ENCODE data around the gene IER5L. TPM values are rescaled to one million over a fixed set of nuclear protein-coding genes. Genes with fewer than 3 reads are reported as not detected.
A peak's percentile ranks its signal among the peaks of the same experiment; 100 is the strongest.

The IER5L gene
- total and polyA plus RNA-seq, 4 experiments from 2014 or later = 0.07 to 3.6 (median 1.6) TPM

DNA sequence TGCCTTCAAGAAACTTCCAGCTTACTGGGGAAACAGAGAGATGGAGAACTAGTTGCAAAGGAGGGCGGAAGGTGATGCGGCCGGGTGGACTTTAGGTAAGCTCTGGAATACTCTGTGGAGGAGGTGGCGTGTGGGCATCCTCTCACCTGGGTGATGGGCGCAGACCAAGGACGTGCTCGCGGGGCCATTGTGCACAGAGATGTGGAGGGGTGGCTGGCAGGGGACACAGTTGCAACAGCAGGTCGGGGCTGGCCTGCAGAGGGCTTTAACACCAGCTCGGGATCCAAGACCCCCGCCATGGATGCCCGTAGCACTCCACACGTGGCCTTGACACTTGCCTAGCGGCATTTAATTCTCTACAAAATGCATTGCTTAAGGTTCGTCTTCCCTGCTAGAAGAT, 26.6 kb downstream of the IER5L start:
- peaks cover 0 to 27% of the 10 kb centered on the region in 2 donors for H3K36me3 Mint-ChIP-seq
- H3K27ac Mint-ChIP-seq = peak overlapping the region in 1 of 7 donors; percentile 3
- Histone ChIP-seq H3K9me3 (ENCODE audit: control insufficient read depth in 1 of 2, low read length in 2 of 2) (no peaks in the 10 kb centered on the region), H3K27me3 (ENCODE audit: insufficient read depth, low read length) (no peaks in the 10 kb centered on the region), H3K4me1 (ENCODE audit: insufficient read depth, low read length) (no peaks in the 10 kb centered on the region), H3K27ac (ENCODE audit: low read depth, low read length) (no peak overlapping the region), H3K4me3 (ENCODE audit: low read length in 2 of 2) (no peak overlapping the region), H3K36me3 (ENCODE audit: insufficient read depth, low read length) (no peaks in the 10 kb centered on the region)
- intact Hi-C loops (cut with micrococcal nuclease) = no loop called here
- POLR2A ChIA-PET (ENCODE audit: partially characterized antibody) = interaction anchor here (1.3 kb wide), 1 partner anchor 12 kb away, joined by 3 read pairs; no protein-coding TSS in a partner anchor
- H3K4me3 Mint-ChIP-seq = no peak overlapping the region
- no peaks in the 10 kb centered on the region for H3K27me3 Mint-ChIP-seq
- DNase-seq = no peak
- H3K9me3 Mint-ChIP-seq = peaks cover 0 to 1% (median 0%) of the 10 kb centered on the region in 8 donors
- H3K4me1 Mint-ChIP-seq = peaks cover 0 to 1% (median 0%) of the 10 kb centered on the region in 4 donors
- CTCF ChIA-PET (ENCODE audit: partially characterized antibody) = interaction anchor here (1.2 to 4.4 kb wide), 4 partner anchors 9 to 472 kb away, joined by 3 to 24 read pairs (median 8); no protein-coding TSS in a partner anchor

GRCh38 chr9:129150672-129151211, 27.3 kb downstream of the IER5L start:
- H3K27me3 Mint-ChIP-seq = no peaks in the 10 kb centered on the region
- Histone ChIP-seq H3K27ac (ENCODE audit: low read depth, low read length) (no peak overlapping the region), H3K4me1 (ENCODE audit: insufficient read depth, low read length) (no peaks in the 10 kb centered on the region), H3K27me3 (ENCODE audit: insufficient read depth, low read length) (no peaks in the 10 kb centered on the region), H3K4me3 (ENCODE audit: low read length in 2 of 2) (no peak overlapping the region), H3K9me3 (ENCODE audit: control insufficient read depth in 1 of 2, low read length in 2 of 2) (no peaks in the 10 kb centered on the region), H3K36me3 (ENCODE audit: insufficient read depth, low read length) (no peaks in the 10 kb centered on the region)
- POLR2A ChIA-PET (ENCODE audit: partially characterized antibody) = interaction anchor here (1.3 kb wide), 1 partner anchor 11 kb away, joined by 3 read pairs; no protein-coding TSS in a partner anchor
- peaks cover 0 to 1% (median 0%) of the 10 kb centered on the region in 4 donors for H3K4me1 Mint-ChIP-seq
- CTCF ChIA-PET (ENCODE audit: partially characterized antibody) = interaction anchor here (1.2 to 4.4 kb wide), 4 partner anchors 8 to 473 kb away, joined by 3 to 24 read pairs (median 8); no protein-coding TSS in a partner anchor
- no peaks in the 10 kb centered on the region for H3K9me3 Mint-ChIP-seq
- no peak overlapping the region for H3K27ac Mint-ChIP-seq
- H3K36me3 Mint-ChIP-seq = peaks cover 0 to 31% of the 10 kb centered on the region in 2 donors
- DNase-seq = no peak
- H3K4me3 Mint-ChIP-seq = no peak overlapping the region
- intact Hi-C loops (cut with micrococcal nuclease) = no loop called here

DNA sequence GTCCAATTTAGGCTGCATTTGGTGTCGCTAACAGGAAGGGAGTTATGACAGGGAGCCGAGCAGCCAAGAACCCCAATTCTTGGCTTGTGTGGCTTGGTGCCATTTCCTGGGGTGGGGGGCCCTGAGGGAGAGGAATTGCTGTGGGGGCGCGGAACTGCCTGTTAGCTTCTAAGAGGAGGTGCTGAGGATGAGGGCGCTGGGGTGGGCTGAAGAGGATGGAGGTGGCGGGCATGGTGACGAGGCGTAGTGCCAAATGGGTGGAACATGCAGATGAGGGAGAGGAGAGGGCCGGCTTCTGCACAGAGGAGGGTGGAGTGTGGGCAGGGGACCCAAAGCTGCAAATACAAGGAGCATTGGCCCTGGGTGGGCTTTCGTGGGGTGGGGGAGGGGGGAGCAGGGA, 27.9 kb downstream of the IER5L start:
- peaks cover 0 to 1% (median 0%) of the 10 kb centered on the region in 4 donors for H3K4me1 Mint-ChIP-seq
- no peaks in the 10 kb centered on the region for H3K9me3 ChIP-seq (ENCODE audit: control insufficient read depth in 1 of 2, low read length in 2 of 2)
- H3K27me3 ChIP-seq (ENCODE audit: insufficient read depth, low read length) = no peaks in the 10 kb centered on the region
- no peaks in the 10 kb centered on the region for H3K27me3 Mint-ChIP-seq
- H3K4me3 ChIP-seq (ENCODE audit: low read length in 2 of 2) = no peak overlapping the region
- CTCF ChIA-PET (ENCODE audit: partially characterized antibody) = no interaction called here
- no peak for DNase-seq
- H3K27ac Mint-ChIP-seq = no peak overlapping the region
- H3K4me3 Mint-ChIP-seq = no peak overlapping the region
- peaks cover 0 to 27% of the 10 kb centered on the region in 2 donors for H3K36me3 Mint-ChIP-seq
- no peaks in the 10 kb centered on the region for H3K9me3 Mint-ChIP-seq
- intact Hi-C loops (cut with micrococcal nuclease) = no loop called here
- no peaks in the 10 kb centered on the region for H3K36me3 ChIP-seq (ENCODE audit: insufficient read depth, low read length)
- H3K4me1 ChIP-seq (ENCODE audit: insufficient read depth, low read length) = no peaks in the 10 kb centered on the region
- POLR2A ChIA-PET (ENCODE audit: partially characterized antibody) = no interaction called here
- H3K27ac ChIP-seq (ENCODE audit: low read depth, low read length) = no peak overlapping the region

- peaks cover 0 to 1% (median 0%) of the 10 kb centered on the region in 4 donors for H3K4me1 Mint-ChIP-seq
- H3K36me3 Mint-ChIP-seq = peaks cover 0 to 27% of the 10 kb centered on the region in 2 donors
- H3K27me3 Mint-ChIP-seq = no peaks in the 10 kb centered on the region
- POLR2A ChIA-PET (ENCODE audit: partially characterized antibody) = interaction anchor here (0.8 kb wide), 1 partner anchor 9 kb away, joined by 3 read pairs; no protein-coding TSS in a partner anchor
- H3K4me3 ChIP-seq (ENCODE audit: low read length in 2 of 2) = no peak overlapping the region
- intact Hi-C loops (cut with micrococcal nuclease) = no loop called here
- no peaks in the 10 kb centered on the region for H3K27me3 ChIP-seq (ENCODE audit: insufficient read depth, low read length)
- H3K36me3 ChIP-seq (ENCODE audit: insufficient read depth, low read length) = no peaks in the 10 kb centered on the region
- H3K9me3 ChIP-seq (ENCODE audit: control insufficient read depth in 1 of 2, low read length in 2 of 2) = no peaks in the 10 kb centered on the region
- H3K27ac ChIP-seq (ENCODE audit: low read depth, low read length) = no peak overlapping the region
- CTCF ChIA-PET (ENCODE audit: partially characterized antibody) = interaction anchor here (1.2 kb wide), 1 partner anchor 23 kb away, joined by 3 read pairs; no protein-coding TSS in a partner anchor
- no peaks in the 10 kb centered on the region for H3K4me1 ChIP-seq (ENCODE audit: insufficient read depth, low read length)
- H3K4me3 Mint-ChIP-seq = no peak overlapping the region
- no peaks in the 10 kb centered on the region for H3K9me3 Mint-ChIP-seq
- DNase-seq = no peak
- peak overlapping the region in 2 of 7 donors; percentile 8 to 38 for H3K27ac Mint-ChIP-seq
Observed at GRCh38 chr9:129149442-129149841, 28.6 kb downstream of the IER5L start.

- H3K27ac Mint-ChIP-seq = no peak overlapping the region
- no peaks in the 10 kb centered on the region for H3K27me3 Mint-ChIP-seq
- H3K9me3 ChIP-seq (ENCODE audit: control insufficient read depth in 1 of 2, low read length in 2 of 2) = no peaks in the 10 kb centered on the region
- H3K4me1 Mint-ChIP-seq = peaks cover 0 to 1% (median 0%) of the 10 kb centered on the region in 4 donors
- no peak overlapping the region for H3K4me3 Mint-ChIP-seq
- DNase-seq = no peak
- H3K9me3 Mint-ChIP-seq = no peaks in the 10 kb centered on the region
- H3K36me3 ChIP-seq (ENCODE audit: insufficient read depth, low read length) = peaks cover 5% of the 10 kb centered on the region
- intact Hi-C loops (cut with micrococcal nuclease) = no loop called here
- H3K4me1 ChIP-seq (ENCODE audit: insufficient read depth, low read length) = no peaks in the 10 kb centered on the region
- H3K27ac ChIP-seq (ENCODE audit: low read depth, low read length) = no peak overlapping the region
- H3K4me3 ChIP-seq (ENCODE audit: low read length in 2 of 2) = no peak overlapping the region
- H3K36me3 Mint-ChIP-seq = peaks cover 5 to 32% of the 10 kb centered on the region in 2 donors
- no peaks in the 10 kb centered on the region for H3K27me3 ChIP-seq (ENCODE audit: insufficient read depth, low read length)
- CTCF ChIA-PET (ENCODE audit: partially characterized antibody) = interaction anchor here (1.2 kb wide), 1 partner anchor 24 kb away, joined by 3 read pairs; no protein-coding TSS in a partner anchor
- POLR2A ChIA-PET (ENCODE audit: partially characterized antibody) = interaction anchor here (0.8 kb wide), 1 partner anchor 8 kb away, joined by 3 read pairs; no protein-coding TSS in a partner anchor
Observed at GRCh38 chr9:129148463-129149204, 29.4 kb downstream of the IER5L start.

GRCh38 chr9:129146441-129146941, 31.6 kb downstream of the IER5L start:
- POLR2A ChIA-PET (ENCODE audit: partially characterized antibody) = no interaction called here
- peak overlapping the region in 1 of 7 donors; percentile 85 for H3K27ac Mint-ChIP-seq

DNA sequence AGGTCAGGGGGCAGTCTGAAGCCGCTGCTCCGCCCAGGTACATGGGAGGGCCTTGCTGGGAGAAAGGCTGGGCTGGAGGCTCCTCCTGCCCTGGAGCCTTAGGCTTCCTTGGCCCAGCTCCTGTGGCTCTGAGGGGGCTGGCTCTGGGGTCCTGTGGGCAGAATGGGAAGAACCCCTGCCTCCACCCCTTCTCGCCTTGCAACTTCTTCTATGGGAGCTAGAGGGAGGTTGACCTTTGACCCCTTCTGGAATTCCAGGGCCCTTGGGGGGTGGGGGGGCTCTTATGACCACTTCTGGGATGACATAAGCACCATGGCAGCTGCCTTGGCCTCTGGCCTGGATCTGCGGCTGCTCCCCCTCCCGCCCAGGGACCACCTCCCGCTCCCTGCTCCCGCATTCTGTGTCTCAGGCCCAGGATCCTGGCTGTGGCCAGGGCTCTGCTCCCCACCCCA, 32.2 kb downstream of the IER5L start:
- Histone ChIP-seq H3K4me3 (ENCODE audit: low read length in 2 of 2) (no peak overlapping the region), H3K27ac (ENCODE audit: low read depth, low read length) (no peak overlapping the region), H3K27me3 (ENCODE audit: insufficient read depth, low read length) (no peaks in the 10 kb centered on the region), H3K9me3 (ENCODE audit: control insufficient read depth in 1 of 2, low read length in 2 of 2) (no peaks in the 10 kb centered on the region), H3K36me3 (ENCODE audit: insufficient read depth, low read length) (peaks cover 18% of the 10 kb centered on the region), H3K4me1 (ENCODE audit: insufficient read depth, low read length) (peaks cover 25% of the 10 kb centered on the region)
- H3K27me3 Mint-ChIP-seq = no peaks in the 10 kb centered on the region
- POLR2A ChIA-PET (ENCODE audit: partially characterized antibody) = interaction anchor here (0.6 kb wide), 1 partner anchor 13 kb away, joined by 3 read pairs; no protein-coding TSS in a partner anchor
- CTCF ChIA-PET (ENCODE audit: partially characterized antibody) = interaction anchor here (1.2 to 6.3 kb wide), 4 partner anchors 12 to 478 kb away, joined by 3 to 127 read pairs (median 4); no protein-coding TSS in a partner anchor
- no peak overlapping the region for H3K27ac Mint-ChIP-seq
- no peaks in the 10 kb centered on the region for H3K9me3 Mint-ChIP-seq
- H3K36me3 Mint-ChIP-seq = peaks cover 8 to 23% of the 10 kb centered on the region in 2 donors
- no peak overlapping the region for H3K4me3 Mint-ChIP-seq
- no peak for DNase-seq
- intact Hi-C loops (cut with micrococcal nuclease) = no loop called here
- peaks cover 8 to 21% (median 15%) of the 10 kb centered on the region in 4 donors for H3K4me1 Mint-ChIP-seq

More at GRCh38 chr9:129146441-129146941, 31.6 kb downstream of the IER5L start:
- Mint-ChIP-seq H3K4me3 (no peak overlapping the region), H3K36me3 (peaks cover 8 to 27% of the 10 kb centered on the region in 2 donors), H3K9me3 (no peaks in the 10 kb centered on the region), H3K27me3 (no peaks in the 10 kb centered on the region), H3K4me1 (peaks cover 5 to 16% (median 10%) of the 10 kb centered on the region in 4 donors)
- Histone ChIP-seq H3K36me3 (ENCODE audit: insufficient read depth, low read length) (peaks cover 18% of the 10 kb centered on the region), H3K4me1 (ENCODE audit: insufficient read depth, low read length) (peaks cover 19% of the 10 kb centered on the region), H3K9me3 (ENCODE audit: control insufficient read depth in 1 of 2, low read length in 2 of 2) (no peaks in the 10 kb centered on the region), H3K4me3 (ENCODE audit: low read length in 2 of 2) (no peak overlapping the region), H3K27me3 (ENCODE audit: insufficient read depth, low read length) (no peaks in the 10 kb centered on the region), H3K27ac (ENCODE audit: low read depth, low read length) (no peak overlapping the region)
- intact Hi-C loops (cut with micrococcal nuclease) = no loop called here
- CTCF ChIA-PET (ENCODE audit: partially characterized antibody) = interaction anchor here (1.2 to 6.3 kb wide), 4 partner anchors 11 to 477 kb away, joined by 3 to 127 read pairs (median 4); no protein-coding TSS in a partner anchor
- DNase-seq = no peak

All from CD4-positive, alpha-beta memory T cell (primary cell).